Lower leg skin (tissue), 4 donors: Measurements from ENCODE around the gene RAD9B. TPM values are rescaled to one million over a fixed set of nuclear protein-coding genes. Genes with fewer than 3 reads are reported as not detected.
A peak's percentile ranks its signal among the peaks of the same experiment; 100 is the strongest.
"Not testable (repeated sequence)": the region's sequence is repeated elsewhere in the genome, so short reads cannot be mapped to it uniquely, and the experiment has no call there.

Source experiments
- DNase-seq, 2 donors: peaks; one replicate each; pipeline ENCODE4 v3.0.0-alpha.2; 2019; ENCODE audit warnings: low spot score in 2 of 2
- H3K4me3 ChIP-seq: fragments of 200-600 bp; sonication (generic); 2 replicates; pipeline ENCODE4 v1.5.1; 2017; ENCODE audit warnings: mild to moderate bottlenecking, low read depth; ENCODE audit not compliant: poor library complexity, severe bottlenecking
- CTCF ChIP-seq, 3 donors: fragments of 450-650 bp; IDR thresholded peaks; one replicate each; pipeline ENCODE4 v1.5.1; 2016; ENCODE audit warnings: antibody characterized with exemption in 3 of 3, mild to moderate bottlenecking in 3 of 3, moderate library complexity in 2 of 3
- POLR2A ChIP-seq, 2 donors: fragments of 450-650 bp; IDR thresholded peaks; one replicate each; pipeline ENCODE4 v1.6.1; 2016 to 2017; ENCODE audit warnings: antibody characterized with exemption in 2 of 2, mild to moderate bottlenecking in 1 of 2, moderate library complexity in 1 of 2
- WGBS, 2 donors: methylation state at CpG; one replicate each; pipeline ENCODE4 v1.1.5; 2018; 5-methylcytosine and 5-hydroxymethylcytosine counted together
- intact Hi-C: fragments of 100-400 bp; cut with DNase I; formaldehyde crosslinking; loops from one replicate; pipeline ENCODE4 v1.15.0; 2023; ENCODE audit warnings: low total_unique reads
- total RNA-seq, 4 donors: library from RNA; depleted of rRNA; stranded (reverse); fragments of >200 nt; gene quantifications; one replicate each; pipeline ENCODE4 v1.1.0, GENCODE V29; 2016

Gene RAD9B
- total RNA-seq, result 1 to 10 TPM in 1 of 4 donors, under 1 TPM in 2, not detected in 1; 0.49 to 1.0 (median 0.63) TPM

GRCh38 chr12:110501752-110502738 lies at the start of gene RAD9B, which contains the start of gene VPS29:
Gene RAD9B, plus strand, starts transcription at chr12:110502331. Its CDS starts 7 bp downstream, at chr12:110502338.
Gene VPS29, minus strand, starts transcription at chr12:110502111. Its CDS starts 60 bp downstream, at chr12:110502051.
- TF ChIP-seq CTCF (IDR thresholded peaks at IDR 0.05), result no peak
- peak in 1 of 2 donors; percentile 44 for TF ChIP-seq POLR2A (IDR thresholded peaks at IDR 0.05)
- DNase-seq, result peak; percentile 98 to 100
- intact Hi-C loops, result no loop called here
- peak within 1 kb of the TSS; percentile 96 for H3K4me3 ChIP-seq
- WGBS, 2 donors, result 7 to 8% methylated on average over 54 to 61 of the region's 61 CpGs

- no peak for DNase-seq
- 92 to 93% methylated on average over 4 of the region's 4 CpGs for WGBS, 2 donors
- H3K4me3 ChIP-seq, result no peak overlapping the region
- intact Hi-C loops, result no loop called here
- TF ChIP-seq CTCF (IDR thresholded peaks at IDR 0.05) (no peak), POLR2A (IDR thresholded peaks at IDR 0.05) (no peak)
Observed at GRCh38 chr12:110453569-110454296, 48.4 kb upstream of the RAD9B start.

- H3K4me3 ChIP-seq, result no peak overlapping the region
- intact Hi-C loops, result no loop called here
- TF ChIP-seq POLR2A (IDR thresholded peaks at IDR 0.05) (no peak), CTCF (IDR thresholded peaks at IDR 0.05) (no peak)
- DNase-seq, result no peak
- 83 to 85% methylated on average over 4 of the region's 4 CpGs for WGBS, 2 donors
Observed at GRCh38 chr12:110458756-110459155, 43.4 kb upstream of the RAD9B start.

GRCh38 chr12:110461189-110461588 lies 40.9 kb upstream of the RAD9B start:
- WGBS, 2 donors, result 90 to 92% methylated on average over 5 of the region's 5 CpGs
- not testable (repeated sequence) for H3K4me3 ChIP-seq, DNase-seq
- intact Hi-C loops, result loop anchor here (10.0 kb wide), 1 partner anchor 144 kb away; no protein-coding TSS in a partner anchor

- H3K4me3 ChIP-seq, result no peak overlapping the region
- WGBS, 2 donors, result 93 to 94% methylated on average over 2 of the region's 2 CpGs
- TF ChIP-seq POLR2A (IDR thresholded peaks at IDR 0.05) (no peak), CTCF (IDR thresholded peaks at IDR 0.05) (no peak)
- intact Hi-C loops, result loop anchor here (10.0 kb wide), 1 partner anchor 140 kb away; no protein-coding TSS in a partner anchor
- no peak for DNase-seq
Observed at GRCh38 chr12:110465024-110465423, 37.1 kb upstream of the RAD9B start.

- not testable (repeated sequence) for H3K4me3 ChIP-seq, DNase-seq
- 89 to 90% methylated on average over 11 of the region's 11 CpGs for WGBS, 2 donors
- intact Hi-C loops, result loop anchor here (10.0 kb wide), 1 partner anchor 139 kb away; no protein-coding TSS in a partner anchor
Observed at GRCh38 chr12:110465765-110466164, 36.4 kb upstream of the RAD9B start.
